OCI-LY3 (cell line): ENCODE measurements around the gene ATP6V1A.

ENCODE experiments used
- H2AFZ ChIP-seq: fragments of 200-600, 300-600 bp; shearing (Covaris generic); 2 replicates; pipeline ENCODE4 v1.6.0; 2014; ENCODE audit warnings: antibody characterized with exemption, low read depth, low read length
- H3K27ac ChIP-seq: fragments of 200-600, 300-600 bp; sonication (generic); 2 replicates; pipeline ENCODE4 v1.5.1; 2014; ENCODE audit warnings: mild to moderate bottlenecking, low read length, moderate library complexity, mixed read lengths
- H3K27me3 ChIP-seq: fragments of 200-600, 300-600 bp; sonication (generic); 2 replicates; pipeline ENCODE4 v1.6.1; 2014; ENCODE audit warnings: low read depth, low read length, mixed read lengths
- H3K36me3 ChIP-seq: fragments of 200-600, 300-600 bp; sonication (generic); replicated peaks from 2 replicates; pipeline ENCODE3; 2014; ENCODE audit warnings: low read depth, low read length, mixed read lengths
- H3K4me1 ChIP-seq: fragments of 300-600, 200-600 bp; sonication (generic); 2 replicates; pipeline ENCODE4 v1.6.1; 2014; ENCODE audit warnings: low read length, mixed read lengths
- H3K4me2 ChIP-seq: fragments of 200-600, 300-600 bp; sonication (generic); 2 replicates; pipeline ENCODE4 v1.6.1; 2014; ENCODE audit warnings: low read length, mixed read lengths
- H3K4me3 ChIP-seq: fragments of 300-600, 200-600 bp; sonication (generic); 2 replicates; pipeline ENCODE4 v1.5.1; 2014; ENCODE audit warnings: antibody characterized with exemption, mild to moderate bottlenecking, low read length, moderate library complexity
- H3K79me2 ChIP-seq: fragments of 300-600, 200-600 bp; shearing (Covaris generic); 2 replicates; pipeline ENCODE4 v1.6.1; 2014; ENCODE audit warnings: mild to moderate bottlenecking, low read length, mixed read lengths
- H3K9ac ChIP-seq: fragments of 300-600, 200-600 bp; shearing (Covaris generic); 2 replicates; pipeline ENCODE4 v1.6.0; 2014; ENCODE audit warnings: mild to moderate bottlenecking, low read length, moderate library complexity
- H3K9me3 ChIP-seq: fragments of 200-600, 300-600 bp; shearing (Covaris generic); 2 replicates; pipeline ENCODE4 v1.6.1; 2014; ENCODE audit warnings: low read length, mixed read lengths; ENCODE audit not compliant: insufficient read depth
- H4K20me1 ChIP-seq: fragments of 200-600, 300-600 bp; sonication (generic); 2 replicates; pipeline ENCODE4 v1.6.1; 2016; ENCODE audit warnings: low read length, mixed read lengths; ENCODE audit not compliant: insufficient read depth
- CTCF ChIP-seq: fragments of 200-600, 300-600 bp; sonication (generic); IDR thresholded peaks from 2 replicates; pipeline ENCODE4 v1.5.1; 2014; ENCODE audit warnings: antibody characterized with exemption, low read length, low read depth
- EZH2phosphoT487 ChIP-seq: fragments of 200-600 bp; shearing (Covaris generic); IDR thresholded peaks from 2 replicates; pipeline ENCODE4 v1.6.1; 2018; ENCODE audit warnings: antibody characterized with exemption, mixed run types, low read depth

Gene ATP6V1A

GRCh38 chr3:113794526-113794925 is 47.7 kb downstream of the ATP6V1A start:
- H3K79me2 ChIP-seq = no peaks in the 10 kb centered on the region
- no peaks in the 10 kb centered on the region for H3K27me3 ChIP-seq
- H3K4me2 ChIP-seq = no peak overlapping the region
- no peak overlapping the region for H3K27ac ChIP-seq
- H3K4me3 ChIP-seq = no peak overlapping the region
- H3K9me3 ChIP-seq = no peaks in the 10 kb centered on the region
- H4K20me1 ChIP-seq = no peaks in the 10 kb centered on the region
- H3K4me1 ChIP-seq = no peaks in the 10 kb centered on the region
- no peak overlapping the region for H3K9ac ChIP-seq
- peaks cover 6% of the 10 kb centered on the region for H3K36me3 ChIP-seq
- no peak overlapping the region for H2AFZ ChIP-seq
- no peak for TF ChIP-seq EZH2phosphoT487
- no peak for TF ChIP-seq CTCF

GRCh38 chr3:113795693-113796092 is 48.9 kb downstream of the ATP6V1A start:
- Histone ChIP-seq H3K4me1 (no peaks in the 10 kb centered on the region), H4K20me1 (no peaks in the 10 kb centered on the region), H2AFZ (no peak overlapping the region), H3K4me2 (no peak overlapping the region), H3K27me3 (no peaks in the 10 kb centered on the region), H3K36me3 (peaks cover 6% of the 10 kb centered on the region), H3K4me3 (no peak overlapping the region), H3K9ac (no peak overlapping the region), H3K27ac (no peak overlapping the region), H3K79me2 (no peaks in the 10 kb centered on the region), H3K9me3 (no peaks in the 10 kb centered on the region)
- TF ChIP-seq EZH2phosphoT487 (no peak), CTCF (no peak)

GRCh38 chr3:113802795-113803455 is 56.1 kb downstream of the ATP6V1A start:
- Histone ChIP-seq H3K79me2 (no peaks in the 10 kb centered on the region), H3K9me3 (no peaks in the 10 kb centered on the region), H3K27me3 (no peaks in the 10 kb centered on the region), H3K4me1 (peaks cover 9% of the 10 kb centered on the region), H2AFZ (no peak overlapping the region), H3K4me2 (peak overlapping the region; percentile 4; the same call in 1 of the 2 replicates), H3K4me3 (no peak overlapping the region), H3K27ac (no peak overlapping the region), H3K36me3 (peaks cover 16% of the 10 kb centered on the region), H4K20me1 (no peaks in the 10 kb centered on the region), H3K9ac (no peak overlapping the region)
- no peak for TF ChIP-seq CTCF
- no peak for TF ChIP-seq EZH2phosphoT487

- H3K79me2 ChIP-seq = no peaks in the 10 kb centered on the region
- no peak overlapping the region for H3K27ac ChIP-seq
- no peaks in the 10 kb centered on the region for H3K9me3 ChIP-seq
- H3K4me3 ChIP-seq = no peak overlapping the region
- peaks cover 9% of the 10 kb centered on the region for H3K4me1 ChIP-seq
- no peak for TF ChIP-seq EZH2phosphoT487
- no peaks in the 10 kb centered on the region for H3K27me3 ChIP-seq
- H3K9ac ChIP-seq = no peak overlapping the region
- H2AFZ ChIP-seq = no peak overlapping the region
- H4K20me1 ChIP-seq = no peaks in the 10 kb centered on the region
- no peak overlapping the region for H3K4me2 ChIP-seq
- peaks cover 16% of the 10 kb centered on the region for H3K36me3 ChIP-seq
Observed at GRCh38 chr3:113804661-113805060, 57.8 kb downstream of the ATP6V1A start.

GRCh38 chr3:113805249-113805648 is 58.4 kb downstream of the ATP6V1A start:
- peaks cover 16% of the 10 kb centered on the region for H3K36me3 ChIP-seq
- TF ChIP-seq CTCF (no peak), EZH2phosphoT487 (no peak)
- no peak overlapping the region for H3K4me3 ChIP-seq

More at GRCh38 chr3:113805249-113805648, 58.4 kb downstream of the ATP6V1A start:
- Histone ChIP-seq H2AFZ (no peak overlapping the region), H4K20me1 (no peaks in the 10 kb centered on the region), H3K27me3 (no peaks in the 10 kb centered on the region), H3K79me2 (no peaks in the 10 kb centered on the region), H3K9me3 (no peaks in the 10 kb centered on the region), H3K27ac (no peak overlapping the region), H3K4me2 (no peak overlapping the region), H3K4me1 (peaks cover 9% of the 10 kb centered on the region), H3K9ac (no peak overlapping the region)
